NB4 (cell line): ENCODE results near the gene OR1J2.

Experiments
- POLR2A ChIP-seq: IDR thresholded peaks from 2 replicates; pipeline ENCODE4 v1.6.1; 2011; ENCODE audit warnings: mild to moderate bottlenecking; ENCODE audit not compliant: insufficient read length; ENCODE audit errors: extremely low read depth
- TF ChIP-seq, protein P1 (sequence below): IDR thresholded peaks from one replicate; pipeline ENCODE4 v1.5.1; 2012; ENCODE audit warnings: low read depth, low read length

DNA sequence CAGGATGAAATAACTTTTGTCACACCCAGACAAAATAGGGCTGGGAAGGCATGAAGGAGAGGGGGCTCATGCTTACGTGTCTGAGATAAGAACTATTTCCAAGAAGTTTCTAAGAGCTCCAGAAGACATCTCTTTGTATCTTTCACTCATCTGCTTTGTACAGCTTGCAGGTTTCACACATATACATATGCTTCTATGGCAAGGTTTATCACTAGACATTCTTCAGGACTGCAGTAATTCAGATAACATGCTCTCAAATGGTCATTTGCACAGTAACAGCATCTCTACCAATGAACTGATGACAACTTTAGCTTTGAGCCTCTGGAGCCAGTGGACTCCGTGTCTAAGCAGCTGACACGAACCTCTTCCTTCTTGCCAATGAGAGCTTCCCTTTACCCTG lies 36.0 kb upstream of the OR1J2 start:
- TF ChIP-seq, protein P1, sequence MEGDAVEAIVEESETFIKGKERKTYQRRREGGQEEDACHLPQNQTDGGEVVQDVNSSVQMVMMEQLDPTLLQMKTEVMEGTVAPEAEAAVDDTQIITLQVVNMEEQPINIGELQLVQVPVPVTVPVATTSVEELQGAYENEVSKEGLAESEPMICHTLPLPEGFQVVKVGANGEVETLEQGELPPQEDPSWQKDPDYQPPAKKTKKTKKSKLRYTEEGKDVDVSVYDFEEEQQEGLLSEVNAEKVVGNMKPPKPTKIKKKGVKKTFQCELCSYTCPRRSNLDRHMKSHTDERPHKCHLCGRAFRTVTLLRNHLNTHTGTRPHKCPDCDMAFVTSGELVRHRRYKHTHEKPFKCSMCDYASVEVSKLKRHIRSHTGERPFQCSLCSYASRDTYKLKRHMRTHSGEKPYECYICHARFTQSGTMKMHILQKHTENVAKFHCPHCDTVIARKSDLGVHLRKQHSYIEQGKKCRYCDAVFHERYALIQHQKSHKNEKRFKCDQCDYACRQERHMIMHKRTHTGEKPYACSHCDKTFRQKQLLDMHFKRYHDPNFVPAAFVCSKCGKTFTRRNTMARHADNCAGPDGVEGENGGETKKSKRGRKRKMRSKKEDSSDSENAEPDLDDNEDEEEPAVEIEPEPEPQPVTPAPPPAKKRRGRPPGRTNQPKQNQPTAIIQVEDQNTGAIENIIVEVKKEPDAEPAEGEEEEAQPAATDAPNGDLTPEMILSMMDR: no peak
- no peak for TF ChIP-seq POLR2A
